ENCODE measurements around the gene HNF1B.
"Not testable (repeated sequence)": the region's sequence is repeated elsewhere in the genome, so short reads cannot be mapped to it uniquely, and the experiment has no call there.

HNF1B gene

GRCh38 chr17:37702598-37702997 is 42.3 kb downstream of the HNF1B start:
- DNase-seq (ENCODE audit: low read depth in 2 of 2), result no peak

GRCh38 chr17:37701496-37701898 is 43.4 kb downstream of the HNF1B start:
- DNase-seq (ENCODE audit: low read depth in 2 of 2), result no peak

- no peak for DNase-seq (ENCODE audit: low read depth in 2 of 2)
Measured at GRCh38 chr17:37700881-37701280, 44.0 kb downstream of the HNF1B start.

GRCh38 chr17:37699285-37699973 is 45.4 kb downstream of the HNF1B start:
- no peak for DNase-seq (ENCODE audit: low read depth in 2 of 2)

- DNase-seq (ENCODE audit: low read depth in 2 of 2), result no peak
Measured at GRCh38 chr17:37698911-37699255, 46.0 kb downstream of the HNF1B start.

- no peak for DNase-seq (ENCODE audit: low read depth in 2 of 2)
Measured at GRCh38 chr17:37698132-37698910, 46.5 kb downstream of the HNF1B start.

- no peak for DNase-seq (ENCODE audit: low read depth in 2 of 2)
Measured at GRCh38 chr17:37697381-37697780, 47.5 kb downstream of the HNF1B start.

GRCh38 chr17:37696366-37696765 is 48.5 kb downstream of the HNF1B start:
- DNase-seq (ENCODE audit: low read depth in 2 of 2), result no peak

- DNase-seq (ENCODE audit: low read depth in 2 of 2), result no peak
Measured at GRCh38 chr17:37695726-37696125, 49.1 kb downstream of the HNF1B start.

GRCh38 chr17:37694734-37695133 is 50.1 kb downstream of the HNF1B start:
- DNase-seq (ENCODE audit: low read depth in 2 of 2), result no peak

GRCh38 chr17:37693328-37693727 is 51.5 kb downstream of the HNF1B start:
- DNase-seq (ENCODE audit: low read depth in 2 of 2), result no peak

GRCh38 chr17:37691807-37692206 is 53.1 kb downstream of the HNF1B start:
- no peak for DNase-seq (ENCODE audit: low read depth in 2 of 2)

GRCh38 chr17:37689317-37689716 is 55.5 kb downstream of the HNF1B start:
- no peak for DNase-seq (ENCODE audit: low read depth in 2 of 2)

GRCh38 chr17:37683454-37683984 is 61.3 kb downstream of the HNF1B start:
- no peak for DNase-seq (ENCODE audit: low read depth in 2 of 2)

- no peak for DNase-seq (ENCODE audit: low read depth in 2 of 2)
Measured at GRCh38 chr17:37682007-37682406, 62.9 kb downstream of the HNF1B start.

GRCh38 chr17:37679995-37680394 is 64.9 kb downstream of the HNF1B start:
- DNase-seq (ENCODE audit: low read depth in 2 of 2), result not testable (repeated sequence)

- no peak for DNase-seq (ENCODE audit: low read depth in 2 of 2)
Measured at GRCh38 chr17:37678036-37678435, 66.8 kb downstream of the HNF1B start.

GRCh38 chr17:37677021-37677420 is 67.8 kb downstream of the HNF1B start:
- no peak for DNase-seq (ENCODE audit: low read depth in 2 of 2)

- no peak for DNase-seq (ENCODE audit: low read depth in 2 of 2)
Measured at GRCh38 chr17:37676115-37676925, 68.5 kb downstream of the HNF1B start.

- no peak for DNase-seq (ENCODE audit: low read depth in 2 of 2)
Measured at GRCh38 chr17:37674511-37674910, 70.3 kb downstream of the HNF1B start.

GRCh38 chr17:37673386-37673785 is 71.5 kb downstream of the HNF1B start:
- DNase-seq (ENCODE audit: low read depth in 2 of 2), result no peak

GRCh38 chr17:37672548-37673078 is 72.2 kb downstream of the HNF1B start:
- DNase-seq (ENCODE audit: low read depth in 2 of 2), result no peak

All from stimulated activated CD8-positive, alpha-beta memory T cell treated with anti-CD3 and anti-CD28 coated beads, Interleukin-15, amount 100 ng/mL, for 4 hours (primary cell).